ENCODE data around the gene TDRKH.

The TDRKH gene

DNA sequence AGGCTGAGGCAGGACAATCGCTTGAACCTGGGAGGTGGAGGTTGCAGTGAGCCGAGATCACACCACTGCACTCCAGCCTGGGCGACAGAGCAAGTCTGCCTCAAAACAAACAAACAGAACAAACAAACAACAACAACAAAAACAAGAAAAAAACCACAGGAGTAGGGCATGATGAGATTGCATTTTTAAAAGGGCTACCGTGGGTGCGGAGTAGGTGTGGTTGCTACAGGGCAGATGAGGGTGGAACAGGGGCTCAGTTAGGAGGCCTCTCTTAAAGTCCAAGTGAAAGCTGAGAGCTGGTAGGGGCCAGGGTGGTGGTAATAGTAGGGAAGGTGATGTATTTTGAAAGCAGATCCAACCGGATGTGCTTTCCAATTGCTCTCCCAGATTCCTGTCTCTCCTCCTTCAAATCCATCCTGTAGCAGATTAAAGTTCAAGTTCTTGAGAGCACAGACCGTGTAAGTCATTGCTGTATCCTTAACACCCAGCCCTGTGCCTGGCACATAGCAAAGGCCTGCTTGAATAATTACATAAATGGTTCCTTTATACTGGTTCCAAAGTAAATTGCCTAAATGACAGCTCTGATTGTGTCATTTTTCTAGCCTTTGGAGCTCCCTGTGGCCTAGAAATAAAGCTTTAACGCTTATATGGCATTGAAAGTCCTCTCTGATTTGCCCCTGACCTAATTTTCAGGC lies 19.1 kb upstream of the TDRKH start:
- Histone ChIP-seq H2AK5ac (ENCODE audit: low read depth, low read length) (no peak overlapping the region), H3K9me3 (replicated peaks in 1 of 2; ENCODE audit: control insufficient read depth in 2 of 2, insufficient read depth in 1 of 2, low read depth in 1 of 2, low read length in 2 of 2) (no peaks in the 10 kb centered on the region), H3K4me1 (ENCODE audit: control insufficient read depth in 2 of 2, insufficient read depth in 1 of 2, low read depth in 1 of 2, low read length in 2 of 2) (peaks cover 0 to 4% of the 10 kb centered on the region in 2 donors), H2BK12ac (ENCODE audit: low read length) (no peak overlapping the region), H3K36me3 (replicated peaks in 1 of 2; ENCODE audit: control insufficient read depth in 2 of 2, insufficient read depth in 2 of 2, low read length in 2 of 2) (no peaks in the 10 kb centered on the region), H3K4me3 (ENCODE audit: low read length in 2 of 2) (no peak overlapping the region), H2BK5ac (ENCODE audit: low read length) (no peak overlapping the region), H3K18ac (ENCODE audit: low read length) (no peak overlapping the region), H4K91ac (ENCODE audit: low read depth, low read length, poor library complexity) (no peak overlapping the region), H2BK120ac (ENCODE audit: low read depth, low read length) (no peak overlapping the region), H3K14ac (ENCODE audit: low read length) (no peak overlapping the region), H3K79me1 (ENCODE audit: low read depth, low read length) (peaks cover 1% of the 10 kb centered on the region), H3K4ac (ENCODE audit: low read length) (no peak overlapping the region), H2AFZ (ENCODE audit: low read length) (no peak overlapping the region), H3K23ac (ENCODE audit: low read depth, low read length, poor library complexity) (no peak overlapping the region), H3K27me3 (ENCODE audit: control insufficient read depth in 3 of 3, insufficient read depth in 3 of 3, low read depth in 1 of 3, low read length in 3 of 3) (peaks cover 0 to 84% (median 0%) of the 10 kb centered on the region in 3 experiments), H3K9ac (ENCODE audit: low read depth, low read length, poor library complexity) (no peak overlapping the region), H3K27ac (replicated peaks; ENCODE audit: low read length) (no peak overlapping the region), H2BK15ac (ENCODE audit: low read length) (no peak overlapping the region), H4K8ac (ENCODE audit: low read depth, low read length) (no peak overlapping the region), H3K4me2 (ENCODE audit: insufficient read depth, low read length, poor library complexity, severe bottlenecking) (no peak overlapping the region)
- no peak for DNase-seq (ENCODE audit: low spot score)
- WGBS, 2 donors (ENCODE audit: extremely low coverage in 2 of 2, insufficient read length in 2 of 2, insufficient replicate concordance in 1 of 2), result no CpG with 5 or more reads among the region's 8 CpGs

DNA sequence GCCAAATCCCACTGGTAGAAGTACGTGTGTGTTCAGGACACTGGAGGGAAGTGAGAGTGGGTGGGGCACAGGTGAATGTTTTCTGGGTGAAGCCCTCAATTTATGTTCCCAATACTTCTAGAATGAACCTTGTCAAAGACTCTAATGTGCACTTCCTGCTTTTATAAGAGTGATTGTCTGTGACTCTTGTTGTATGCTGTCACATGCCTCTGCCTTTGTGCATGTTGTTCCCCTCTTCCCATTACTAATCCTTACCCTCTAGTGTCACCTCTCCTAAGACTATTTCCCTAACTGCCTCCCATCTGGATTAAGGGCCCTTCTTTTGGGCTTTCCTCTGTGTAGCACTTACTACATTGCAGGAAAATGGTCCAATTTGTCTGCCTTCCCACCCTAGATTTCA lies 17.5 kb upstream of the TDRKH start:
- Histone ChIP-seq H3K4me2 (ENCODE audit: insufficient read depth, low read length, poor library complexity, severe bottlenecking) (no peak overlapping the region), H3K4me1 (ENCODE audit: control insufficient read depth in 2 of 2, insufficient read depth in 1 of 2, low read depth in 1 of 2, low read length in 2 of 2) (peaks cover 0 to 4% of the 10 kb centered on the region in 2 donors), H3K23ac (ENCODE audit: low read depth, low read length, poor library complexity) (no peak overlapping the region), H3K79me1 (ENCODE audit: low read depth, low read length) (peaks cover 1% of the 10 kb centered on the region), H2BK120ac (ENCODE audit: low read depth, low read length) (no peak overlapping the region), H3K4ac (ENCODE audit: low read length) (no peak overlapping the region), H3K14ac (ENCODE audit: low read length) (no peak overlapping the region), H2AFZ (ENCODE audit: low read length) (no peak overlapping the region), H3K36me3 (replicated peaks in 1 of 2; ENCODE audit: control insufficient read depth in 2 of 2, insufficient read depth in 2 of 2, low read length in 2 of 2) (no peaks in the 10 kb centered on the region), H3K9me3 (replicated peaks in 1 of 2; ENCODE audit: control insufficient read depth in 2 of 2, insufficient read depth in 1 of 2, low read depth in 1 of 2, low read length in 2 of 2) (no peaks in the 10 kb centered on the region), H2BK5ac (ENCODE audit: low read length) (no peak overlapping the region), H3K27me3 (ENCODE audit: control insufficient read depth in 3 of 3, insufficient read depth in 3 of 3, low read depth in 1 of 3, low read length in 3 of 3) (peaks cover 0 to 85% (median 0%) of the 10 kb centered on the region in 3 experiments), H3K4me3 (ENCODE audit: low read length in 2 of 2) (no peak overlapping the region), H2BK12ac (ENCODE audit: low read length) (no peak overlapping the region), H2BK15ac (ENCODE audit: low read length) (no peak overlapping the region), H2AK5ac (ENCODE audit: low read depth, low read length) (no peak overlapping the region), H3K9ac (ENCODE audit: low read depth, low read length, poor library complexity) (no peak overlapping the region), H4K91ac (ENCODE audit: low read depth, low read length, poor library complexity) (no peak overlapping the region), H4K8ac (ENCODE audit: low read depth, low read length) (no peak overlapping the region), H3K27ac (replicated peaks; ENCODE audit: low read length) (no peak overlapping the region), H3K18ac (ENCODE audit: low read length) (no peak overlapping the region)
- no CpG with 5 or more reads among the region's 1 CpG for WGBS, 2 donors (ENCODE audit: extremely low coverage in 2 of 2, insufficient read length in 2 of 2, insufficient replicate concordance in 1 of 2)
- DNase-seq (ENCODE audit: low spot score), result no peak

DNA sequence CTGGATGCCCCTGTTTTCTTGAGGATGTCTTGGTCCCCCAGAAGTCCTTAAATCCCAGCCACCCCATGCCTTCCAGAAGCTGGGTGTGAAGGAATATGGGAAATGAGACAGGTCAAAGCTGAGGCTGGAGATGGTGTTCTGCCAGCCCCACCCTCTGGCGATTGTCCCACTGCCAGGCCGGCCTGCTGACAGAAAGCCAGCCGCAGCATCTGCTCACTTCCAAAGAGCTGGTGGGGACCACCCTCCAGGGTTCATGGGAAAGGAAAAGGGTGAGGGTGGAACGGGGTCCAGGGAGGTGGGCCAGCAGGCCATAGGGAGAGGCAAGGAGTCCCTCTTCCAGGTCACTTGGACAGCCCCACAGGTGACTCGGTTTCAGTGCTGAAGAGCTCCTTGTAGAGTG lies 16.8 kb upstream of the TDRKH start:
- H4K8ac ChIP-seq (ENCODE audit: low read depth, low read length), result no peak overlapping the region
- no CpG with 5 or more reads among the region's 5 CpGs for WGBS, 2 donors (ENCODE audit: extremely low coverage in 2 of 2, insufficient read length in 2 of 2, insufficient replicate concordance in 1 of 2)
- H3K4me2 ChIP-seq (ENCODE audit: insufficient read depth, low read length, poor library complexity, severe bottlenecking), result no peak overlapping the region

DNA sequence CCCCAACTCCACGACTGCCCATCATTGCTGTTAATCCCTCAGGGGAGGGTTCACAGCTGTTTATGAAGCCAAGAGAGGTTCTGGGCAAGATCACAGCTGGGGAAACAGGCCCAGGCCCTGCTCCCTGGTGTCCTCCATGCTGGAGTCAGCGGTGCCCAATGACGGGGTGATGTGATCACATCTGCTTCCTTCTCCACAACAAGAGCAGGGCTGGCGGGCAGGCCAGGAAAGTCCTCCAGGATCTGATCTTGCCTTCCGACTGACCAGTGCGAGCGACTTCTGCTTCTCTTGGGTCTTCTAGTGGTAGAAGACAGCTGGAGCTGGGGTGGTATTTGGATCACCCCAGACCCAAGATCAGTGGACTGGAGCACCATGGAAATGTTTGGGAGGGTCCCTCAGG lies 15.9 kb upstream of the TDRKH start:
- H4K91ac ChIP-seq (ENCODE audit: low read depth, low read length, poor library complexity), result no peak overlapping the region
- no peak overlapping the region for H2BK5ac ChIP-seq (ENCODE audit: low read length)
- no peak overlapping the region for H4K8ac ChIP-seq (ENCODE audit: low read depth, low read length)
- H2AK5ac ChIP-seq (ENCODE audit: low read depth, low read length), result no peak overlapping the region
- WGBS, 2 donors (ENCODE audit: extremely low coverage in 2 of 2, insufficient read length in 2 of 2, insufficient replicate concordance in 1 of 2), result no CpG with 5 or more reads among the region's 7 CpGs
- no peak overlapping the region for H3K23ac ChIP-seq (ENCODE audit: low read depth, low read length, poor library complexity)
- H3K4me1 ChIP-seq (ENCODE audit: control insufficient read depth in 2 of 2, insufficient read depth in 1 of 2, low read depth in 1 of 2, low read length in 2 of 2), result peaks cover 0 to 4% of the 10 kb centered on the region in 2 donors
- H3K18ac ChIP-seq (ENCODE audit: low read length), result peak overlapping the region; percentile 48
- H2BK120ac ChIP-seq (ENCODE audit: low read depth, low read length), result no peak overlapping the region
- H2BK15ac ChIP-seq (ENCODE audit: low read length), result no peak overlapping the region
- no peak overlapping the region for H3K14ac ChIP-seq (ENCODE audit: low read length)
- no peak overlapping the region for H2BK12ac ChIP-seq (ENCODE audit: low read length)
- H3K36me3 ChIP-seq (replicated peaks in 1 of 2; ENCODE audit: control insufficient read depth in 2 of 2, insufficient read depth in 2 of 2, low read length in 2 of 2), result no peaks in the 10 kb centered on the region
- no peaks in the 10 kb centered on the region for H3K9me3 ChIP-seq (replicated peaks in 1 of 2; ENCODE audit: control insufficient read depth in 2 of 2, insufficient read depth in 1 of 2, low read depth in 1 of 2, low read length in 2 of 2)
- H3K4ac ChIP-seq (ENCODE audit: low read length), result no peak overlapping the region
- H3K27me3 ChIP-seq (ENCODE audit: control insufficient read depth in 3 of 3, insufficient read depth in 3 of 3, low read depth in 1 of 3, low read length in 3 of 3), result peaks cover 0 to 85% (median 0%) of the 10 kb centered on the region in 3 experiments
- H3K4me3 ChIP-seq (ENCODE audit: low read length in 2 of 2), result no peak overlapping the region
- no peak for DNase-seq (ENCODE audit: low spot score)
- H3K9ac ChIP-seq (ENCODE audit: low read depth, low read length, poor library complexity), result no peak overlapping the region
- H2AFZ ChIP-seq (ENCODE audit: low read length), result no peak overlapping the region
- no peak overlapping the region for H3K27ac ChIP-seq (replicated peaks; ENCODE audit: low read length)
- H3K4me2 ChIP-seq (ENCODE audit: insufficient read depth, low read length, poor library complexity, severe bottlenecking), result no peak overlapping the region
- H3K79me1 ChIP-seq (ENCODE audit: low read depth, low read length), result peaks cover 1% of the 10 kb centered on the region

More for the DNA sequence above, 16.8 kb upstream of the TDRKH start:
- Histone ChIP-seq H2BK12ac (ENCODE audit: low read length) (no peak overlapping the region), H2AFZ (ENCODE audit: low read length) (no peak overlapping the region), H3K18ac (ENCODE audit: low read length) (no peak overlapping the region), H3K27me3 (ENCODE audit: control insufficient read depth in 3 of 3, insufficient read depth in 3 of 3, low read depth in 1 of 3, low read length in 3 of 3) (peaks cover 0 to 85% (median 0%) of the 10 kb centered on the region in 3 experiments), H2BK5ac (ENCODE audit: low read length) (no peak overlapping the region), H2BK120ac (ENCODE audit: low read depth, low read length) (no peak overlapping the region), H3K14ac (ENCODE audit: low read length) (no peak overlapping the region), H3K23ac (ENCODE audit: low read depth, low read length, poor library complexity) (no peak overlapping the region), H2AK5ac (ENCODE audit: low read depth, low read length) (no peak overlapping the region), H3K9ac (ENCODE audit: low read depth, low read length, poor library complexity) (no peak overlapping the region), H3K79me1 (ENCODE audit: low read depth, low read length) (peaks cover 1% of the 10 kb centered on the region), H3K9me3 (replicated peaks in 1 of 2; ENCODE audit: control insufficient read depth in 2 of 2, insufficient read depth in 1 of 2, low read depth in 1 of 2, low read length in 2 of 2) (no peaks in the 10 kb centered on the region), H2BK15ac (ENCODE audit: low read length) (no peak overlapping the region), H4K91ac (ENCODE audit: low read depth, low read length, poor library complexity) (no peak overlapping the region), H3K36me3 (replicated peaks in 1 of 2; ENCODE audit: control insufficient read depth in 2 of 2, insufficient read depth in 2 of 2, low read length in 2 of 2) (no peaks in the 10 kb centered on the region), H3K27ac (replicated peaks; ENCODE audit: low read length) (no peak overlapping the region), H3K4ac (ENCODE audit: low read length) (no peak overlapping the region), H3K4me3 (ENCODE audit: low read length in 2 of 2) (no peak overlapping the region), H3K4me1 (ENCODE audit: control insufficient read depth in 2 of 2, insufficient read depth in 1 of 2, low read depth in 1 of 2, low read length in 2 of 2) (peaks cover 0 to 4% of the 10 kb centered on the region in 2 donors)
- DNase-seq (ENCODE audit: low spot score), result no peak
